Measurements from ENCODE around the gene NBEAL2. TPM values are rescaled to one million over a fixed set of nuclear protein-coding genes. Genes with fewer than 3 reads are reported as not detected.
"Not testable (repeated sequence)": the region's sequence is repeated elsewhere in the genome, so short reads cannot be mapped to it uniquely, and the experiment has no call there.

NBEAL2 gene
- total and polyA plus RNA-seq, 11 donors, result 8.1 to 45.7 (median 13.1) TPM

DNA sequence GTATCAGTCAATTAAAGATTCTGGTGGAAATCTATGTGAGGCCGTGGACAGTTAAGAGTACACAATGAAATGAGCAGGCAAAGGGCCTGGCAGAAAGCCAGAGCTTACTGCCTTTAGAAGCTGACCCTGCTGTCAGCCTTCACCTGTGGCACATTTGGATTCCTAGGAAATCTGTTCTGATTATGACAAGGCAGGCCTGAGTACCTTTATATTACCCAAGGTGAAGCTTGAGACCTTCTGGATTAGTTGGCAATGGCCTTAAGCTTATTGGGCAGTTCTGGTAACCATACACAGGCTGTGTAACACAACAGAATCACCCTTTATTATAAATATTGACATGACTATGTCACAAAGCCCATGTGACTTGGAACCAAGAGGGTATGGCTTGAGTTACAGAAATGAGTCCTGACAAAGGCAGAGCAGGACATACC lies 43.2 kb downstream of the NBEAL2 start:
- H3K4me3 ChIP-seq, result no peak overlapping the region
- ATAC-seq, result peak in 3 of 4 donors; percentile 39 to 60 (median 59)
- peaks cover 0 to 33% (median 25%) of the 10 kb centered on the region in 9 donors for H3K36me3 ChIP-seq
- WGBS, 4 donors, result 30 to 59% (median 32%) methylated on average over 1 of the region's 1 CpG
- peak overlapping the region in 1 of 12 donors; percentile 27 for H3K27ac ChIP-seq
- H3K9me3 ChIP-seq, result no peaks in the 10 kb centered on the region
- H3K27me3 ChIP-seq, result no peaks in the 10 kb centered on the region
- peaks cover 0 to 18% (median 7%) of the 10 kb centered on the region in 12 donors for H3K4me1 ChIP-seq
- intact Hi-C loops (cut with DNase I), result no loop called here
- TF ChIP-seq, protein P1, sequence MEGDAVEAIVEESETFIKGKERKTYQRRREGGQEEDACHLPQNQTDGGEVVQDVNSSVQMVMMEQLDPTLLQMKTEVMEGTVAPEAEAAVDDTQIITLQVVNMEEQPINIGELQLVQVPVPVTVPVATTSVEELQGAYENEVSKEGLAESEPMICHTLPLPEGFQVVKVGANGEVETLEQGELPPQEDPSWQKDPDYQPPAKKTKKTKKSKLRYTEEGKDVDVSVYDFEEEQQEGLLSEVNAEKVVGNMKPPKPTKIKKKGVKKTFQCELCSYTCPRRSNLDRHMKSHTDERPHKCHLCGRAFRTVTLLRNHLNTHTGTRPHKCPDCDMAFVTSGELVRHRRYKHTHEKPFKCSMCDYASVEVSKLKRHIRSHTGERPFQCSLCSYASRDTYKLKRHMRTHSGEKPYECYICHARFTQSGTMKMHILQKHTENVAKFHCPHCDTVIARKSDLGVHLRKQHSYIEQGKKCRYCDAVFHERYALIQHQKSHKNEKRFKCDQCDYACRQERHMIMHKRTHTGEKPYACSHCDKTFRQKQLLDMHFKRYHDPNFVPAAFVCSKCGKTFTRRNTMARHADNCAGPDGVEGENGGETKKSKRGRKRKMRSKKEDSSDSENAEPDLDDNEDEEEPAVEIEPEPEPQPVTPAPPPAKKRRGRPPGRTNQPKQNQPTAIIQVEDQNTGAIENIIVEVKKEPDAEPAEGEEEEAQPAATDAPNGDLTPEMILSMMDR (IDR thresholded peaks at IDR 0.05), result no peak
- TF ChIP-seq POLR2A (IDR thresholded peaks at IDR 0.05), result no peak
- DNase-seq, result peak in 1 of 5 donors; percentile 40

DNA sequence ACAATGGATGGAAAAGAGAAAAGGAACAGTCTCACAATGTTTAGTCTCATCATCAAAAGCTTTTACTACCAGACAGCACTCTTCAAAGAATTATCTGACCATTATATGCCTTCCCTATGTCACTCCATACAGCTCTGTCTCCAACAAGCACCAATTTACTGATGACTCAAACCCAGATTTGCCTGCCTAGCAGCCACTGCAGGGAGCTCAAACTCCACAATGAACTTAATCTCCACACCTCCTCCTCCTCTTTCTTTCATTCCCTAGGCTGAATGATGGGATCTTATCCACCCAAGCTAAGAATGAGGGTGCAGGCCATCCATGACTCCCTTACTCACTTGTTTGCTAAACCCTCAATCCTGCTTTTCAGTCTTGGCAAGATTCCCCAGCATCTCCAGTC lies 45.5 kb downstream of the NBEAL2 start:
- Histone ChIP-seq H3K9me3 (no peaks in the 10 kb centered on the region), H3K36me3 (peaks cover 0 to 32% (median 18%) of the 10 kb centered on the region in 9 donors), H3K4me3 (no peak overlapping the region), H3K27me3 (no peaks in the 10 kb centered on the region), H3K27ac (no peak overlapping the region), H3K4me1 (peaks cover 0 to 18% (median 7%) of the 10 kb centered on the region in 12 donors)
- intact Hi-C loops (cut with DNase I), result no loop called here
- DNase-seq (no peak), ATAC-seq (no peak)
- TF ChIP-seq, protein P1 (IDR thresholded peaks at IDR 0.05), result no peak

DNA sequence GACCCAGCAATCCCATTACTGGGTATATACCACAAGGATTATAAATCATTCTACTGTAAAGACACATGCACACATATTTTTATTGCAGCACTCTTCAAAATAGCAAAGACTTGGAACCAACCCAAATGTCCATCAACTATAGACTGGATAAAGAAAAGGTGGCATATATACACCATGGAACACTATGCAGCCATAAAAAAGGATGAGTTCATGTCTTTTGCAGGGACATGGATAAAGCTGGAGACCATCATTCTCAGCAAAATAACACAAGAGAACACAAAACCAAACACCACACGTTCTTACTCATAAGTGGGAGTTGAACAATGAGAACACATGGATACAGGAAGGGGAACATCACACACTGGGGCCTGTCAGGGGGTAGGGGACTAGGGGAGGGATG lies 47.0 kb downstream of the NBEAL2 start:
- H3K9me3 ChIP-seq; H3K4me3 ChIP-seq; H3K27me3 ChIP-seq; ATAC-seq; intact Hi-C loops (cut with DNase I); DNase-seq; H3K27ac ChIP-seq: not testable (repeated sequence)
- Histone ChIP-seq H3K4me1 (peaks cover 0 to 16% (median 6%) of the 10 kb centered on the region in 12 donors), H3K36me3 (peaks cover 0 to 45% (median 28%) of the 10 kb centered on the region in 9 donors)
- 86 to 100% (median 95%) methylated on average over 1 of the region's 1 CpG for WGBS, 4 donors

DNA sequence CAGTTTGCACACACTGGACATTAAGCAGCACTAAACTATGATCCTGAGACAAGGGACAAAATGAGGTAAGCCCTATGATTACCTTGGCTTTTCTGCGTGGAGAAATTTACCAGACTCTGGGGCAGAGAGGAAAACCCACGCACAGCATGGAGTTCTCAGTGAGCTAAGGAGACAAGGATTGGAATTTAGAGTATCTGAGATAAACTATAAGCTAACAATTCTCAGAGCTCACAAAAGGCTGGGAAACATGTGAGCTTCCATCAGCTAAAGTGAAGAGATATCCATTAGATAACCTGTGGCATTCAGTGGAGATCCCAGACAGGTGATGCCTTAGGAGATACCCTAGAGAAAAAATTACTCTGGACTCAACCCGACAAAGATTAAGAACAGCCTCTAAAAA lies 48.7 kb downstream of the NBEAL2 start:
- DNase-seq, result no peak
- no peaks in the 10 kb centered on the region for H3K9me3 ChIP-seq
- H3K27me3 ChIP-seq, result no peaks in the 10 kb centered on the region
- TF ChIP-seq, protein P1 (IDR thresholded peaks at IDR 0.05), result no peak
- intact Hi-C loops (cut with DNase I), result no loop called here
- H3K36me3 ChIP-seq, result peaks cover 0 to 54% (median 38%) of the 10 kb centered on the region in 9 donors
- no peak for ATAC-seq
- peaks cover 0 to 12% (median 0%) of the 10 kb centered on the region in 12 donors for H3K4me1 ChIP-seq
- 68 to 77% (median 71%) methylated on average over 3 of the region's 3 CpGs for WGBS, 4 donors
- no peak overlapping the region for H3K27ac ChIP-seq
- no peak overlapping the region for H3K4me3 ChIP-seq

DNA sequence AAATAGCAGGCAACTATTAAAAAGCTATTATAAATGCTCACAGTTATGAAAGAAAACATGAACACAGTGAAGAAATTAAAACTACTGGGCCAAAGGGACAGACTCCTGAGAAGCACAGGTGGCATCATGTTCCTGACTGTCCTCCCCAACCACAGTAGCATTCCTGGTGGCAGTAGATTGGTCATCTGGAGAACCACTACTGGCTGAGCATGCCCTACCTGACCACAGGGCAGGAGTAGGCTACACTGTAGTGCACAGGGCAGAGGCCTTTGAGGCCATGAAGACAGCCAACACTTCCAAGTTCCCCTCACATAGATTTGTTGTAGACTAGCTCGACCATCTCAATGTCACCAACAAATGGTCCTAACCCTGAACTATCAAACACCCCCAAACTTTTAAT lies 49.2 kb downstream of the NBEAL2 start:
- 92 to 100% (median 96%) methylated on average over 1 of the region's 1 CpG for WGBS, 4 donors
- ATAC-seq, result no peak

DNA sequence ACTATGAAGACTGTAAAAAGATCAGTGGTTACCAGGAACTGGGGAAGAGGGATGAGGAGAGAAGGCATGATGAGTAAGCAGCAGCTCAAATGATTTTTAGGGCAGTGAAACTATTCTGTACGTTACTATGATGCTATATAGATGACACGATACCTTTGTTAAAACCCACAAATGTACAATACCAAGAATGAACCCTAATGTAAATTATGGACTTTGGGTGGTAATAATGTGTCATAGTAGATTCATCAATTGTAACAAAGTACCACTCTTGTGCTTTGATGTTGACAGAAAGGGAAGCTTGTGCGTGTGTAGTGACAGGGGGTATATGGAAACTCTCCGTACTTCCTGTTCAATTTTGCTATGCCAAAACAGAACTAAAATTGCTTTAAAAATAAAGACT lies 51.6 kb downstream of the NBEAL2 start:
- H3K36me3 ChIP-seq, result peaks cover 0 to 83% (median 66%) of the 10 kb centered on the region in 9 donors
- H3K4me1 ChIP-seq; H3K9me3 ChIP-seq; ATAC-seq; H3K4me3 ChIP-seq; H3K27me3 ChIP-seq; intact Hi-C loops (cut with DNase I); DNase-seq; H3K27ac ChIP-seq: not testable (repeated sequence)
- WGBS, 4 donors, result 87 to 94% (median 90%) methylated on average over 4 of the region's 4 CpGs

More for the DNA sequence above, 49.2 kb downstream of the NBEAL2 start:
- Histone ChIP-seq H3K4me1 (peaks cover 0 to 12% (median 0%) of the 10 kb centered on the region in 12 donors), H3K27ac (no peak overlapping the region), H3K36me3 (peaks cover 0 to 59% (median 43%) of the 10 kb centered on the region in 9 donors), H3K27me3 (no peaks in the 10 kb centered on the region), H3K9me3 (no peaks in the 10 kb centered on the region), H3K4me3 (no peak overlapping the region)
- no peak for DNase-seq
- TF ChIP-seq POLR2A (IDR thresholded peaks at IDR 0.05), result no peak
- TF ChIP-seq, protein P1 (IDR thresholded peaks at IDR 0.05), result no peak
- intact Hi-C loops (cut with DNase I), result no loop called here
